ENCODE data around the gene ADGRG6.
"Not testable (repeated sequence)": the region's sequence is repeated elsewhere in the genome, so short reads cannot be mapped to it uniquely, and the experiment has no call there.

Gene ADGRG6

DNA sequence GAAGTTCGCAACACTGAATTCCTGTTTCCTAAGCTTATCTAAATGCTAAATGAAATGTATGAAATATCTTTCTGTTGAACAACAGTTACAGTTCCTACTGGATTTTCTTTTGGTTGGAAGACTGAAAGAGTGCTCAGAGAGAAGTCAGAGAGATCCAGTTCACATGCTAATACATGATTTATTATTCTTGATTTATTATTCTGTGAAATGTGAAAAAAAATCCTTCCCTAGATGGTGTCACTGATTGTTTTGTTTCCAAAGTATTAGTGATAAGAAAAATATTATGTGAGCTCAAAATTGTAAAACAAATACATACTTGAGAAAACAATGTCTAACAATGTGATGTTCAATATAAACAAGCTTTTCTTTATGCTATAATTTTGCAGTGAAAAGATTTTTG lies 42.1 kb downstream of the ADGRG6 start:
- DNase-seq (ENCODE audit: low read depth in 2 of 3, low spot score in 1 of 3), result no peak

DNA sequence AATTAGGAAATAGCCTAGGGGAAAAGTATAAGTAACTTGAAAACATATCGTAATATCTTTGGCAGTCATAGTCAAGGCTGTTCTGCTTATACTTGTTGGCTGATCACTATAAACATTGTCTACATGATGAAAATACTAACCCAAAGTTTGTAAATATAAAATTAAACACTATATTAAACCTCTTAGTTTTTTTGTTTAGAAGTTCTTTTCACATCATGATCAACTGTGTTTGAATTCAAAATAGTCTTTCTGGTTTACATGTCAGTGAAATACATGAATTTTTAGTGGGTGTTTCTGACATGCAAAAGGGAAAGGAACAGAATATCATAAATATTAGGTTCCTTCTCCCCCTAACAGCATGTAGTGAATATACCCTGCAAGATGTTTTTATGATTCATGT lies 43.5 kb downstream of the ADGRG6 start:
- no peak for DNase-seq (ENCODE audit: low read depth in 2 of 3, low spot score in 1 of 3)

DNA sequence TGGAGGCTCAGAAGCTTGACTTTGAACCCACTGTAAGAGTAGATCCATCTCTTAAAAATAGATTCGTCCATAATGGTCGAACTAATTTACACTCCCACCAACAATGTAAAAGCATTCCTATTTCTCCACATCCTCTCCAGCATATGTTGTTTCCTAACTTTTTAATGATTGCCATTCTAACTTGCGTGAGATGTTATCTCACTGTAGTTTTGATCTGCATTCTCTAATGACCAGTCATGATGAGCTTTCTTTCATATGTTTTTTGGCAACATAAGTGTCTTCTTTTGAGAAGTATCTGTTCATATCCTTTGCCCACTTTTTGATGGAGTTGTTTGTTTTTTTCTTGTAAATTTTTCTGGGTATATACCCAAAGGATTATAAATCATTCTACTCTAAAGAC lies 44.4 kb downstream of the ADGRG6 start:
- DNase-seq (ENCODE audit: low read depth in 2 of 3, low spot score in 1 of 3), result not testable (repeated sequence)

DNA sequence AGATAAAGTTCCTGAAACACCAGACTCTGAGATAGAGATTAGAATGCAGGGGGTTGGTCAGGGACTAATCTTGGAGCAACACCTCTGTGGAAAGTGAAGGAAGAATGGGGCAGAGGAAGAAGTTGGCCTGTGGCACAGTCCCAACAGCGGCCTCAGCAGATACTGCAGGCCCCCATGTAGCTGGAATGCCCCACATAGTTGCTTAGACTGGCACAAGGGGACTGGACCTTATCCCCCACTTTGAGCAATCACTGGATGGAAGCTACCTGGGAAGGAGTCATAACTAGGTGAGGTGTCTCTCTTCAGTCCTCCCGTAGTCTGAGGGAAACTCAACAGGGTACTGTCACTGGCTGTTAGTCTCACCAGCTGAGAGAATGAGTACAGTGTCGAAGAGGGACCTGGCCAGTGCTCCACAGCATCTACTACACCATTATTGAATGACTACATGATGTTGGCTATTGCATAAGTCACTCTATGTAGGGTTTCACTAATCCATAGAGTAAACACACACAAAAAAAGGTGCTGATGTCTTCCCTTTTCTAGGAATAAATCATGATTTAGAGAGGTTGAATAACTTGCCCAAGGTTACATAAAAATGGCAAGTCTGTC lies 47.5 kb downstream of the ADGRG6 start:
- DNase-seq (ENCODE audit: low read depth in 2 of 3, low spot score in 1 of 3), result no peak

DNA sequence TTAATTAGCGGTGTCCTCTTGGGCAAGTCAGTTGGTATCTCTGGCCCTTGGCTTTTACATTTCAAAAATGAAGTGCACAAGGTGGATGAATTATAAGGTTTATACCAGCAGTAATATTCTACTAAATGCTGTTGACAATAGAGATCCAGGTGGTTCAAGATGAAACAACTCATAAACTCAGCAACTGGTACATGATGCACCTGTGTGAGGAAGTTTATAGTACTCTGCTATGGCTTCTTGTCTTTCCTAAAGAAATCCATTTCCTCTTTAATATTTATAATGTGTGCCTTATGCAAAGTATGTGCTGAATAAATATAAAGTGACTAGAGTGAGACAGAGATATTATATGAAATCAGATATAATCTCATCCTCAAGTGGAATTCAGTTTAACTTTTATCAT lies 48.5 kb downstream of the ADGRG6 start:
- no peak for DNase-seq (ENCODE audit: low read depth in 2 of 3, low spot score in 1 of 3)

DNA sequence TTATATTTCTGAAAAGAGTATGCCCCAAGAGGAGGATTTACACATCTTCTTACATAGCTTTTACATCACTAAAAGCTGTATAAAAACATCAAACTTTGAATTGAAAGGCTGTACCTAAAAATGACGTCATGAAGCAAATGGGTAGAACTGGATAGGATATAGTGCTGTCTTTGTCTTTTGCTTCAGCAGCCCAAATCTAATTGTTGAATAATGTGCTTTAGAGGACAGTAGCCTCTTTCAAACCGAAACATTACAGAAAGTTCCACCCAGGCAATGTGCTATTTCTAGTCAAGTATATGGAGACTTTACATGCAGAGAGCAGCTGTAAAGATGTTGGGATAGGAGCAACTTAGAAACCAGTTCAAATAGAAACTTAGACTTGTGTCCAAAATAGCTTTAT lies 51.9 kb downstream of the ADGRG6 start:
- no peak for DNase-seq (ENCODE audit: low read depth in 2 of 3, low spot score in 1 of 3)

DNA sequence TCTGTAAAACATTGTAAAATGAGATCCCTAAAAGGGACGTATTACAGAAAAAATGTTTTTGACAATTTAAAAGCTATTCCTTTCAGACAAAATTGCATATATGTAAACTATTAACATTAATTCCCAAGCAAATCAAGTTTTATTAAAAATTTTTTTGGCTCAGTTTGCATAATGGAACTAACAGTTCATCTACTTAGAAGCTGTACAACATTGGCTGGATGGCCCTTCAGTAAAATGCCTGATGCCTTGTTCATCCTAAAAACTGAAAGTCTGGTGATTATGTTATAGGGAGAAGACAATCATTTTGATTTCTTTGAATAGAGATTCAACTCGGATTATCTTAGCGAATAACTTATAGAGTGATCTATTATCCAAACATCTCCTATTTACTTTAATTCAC lies 52.8 kb downstream of the ADGRG6 start:
- no peak for DNase-seq (ENCODE audit: low read depth in 2 of 3, low spot score in 1 of 3)

DNA sequence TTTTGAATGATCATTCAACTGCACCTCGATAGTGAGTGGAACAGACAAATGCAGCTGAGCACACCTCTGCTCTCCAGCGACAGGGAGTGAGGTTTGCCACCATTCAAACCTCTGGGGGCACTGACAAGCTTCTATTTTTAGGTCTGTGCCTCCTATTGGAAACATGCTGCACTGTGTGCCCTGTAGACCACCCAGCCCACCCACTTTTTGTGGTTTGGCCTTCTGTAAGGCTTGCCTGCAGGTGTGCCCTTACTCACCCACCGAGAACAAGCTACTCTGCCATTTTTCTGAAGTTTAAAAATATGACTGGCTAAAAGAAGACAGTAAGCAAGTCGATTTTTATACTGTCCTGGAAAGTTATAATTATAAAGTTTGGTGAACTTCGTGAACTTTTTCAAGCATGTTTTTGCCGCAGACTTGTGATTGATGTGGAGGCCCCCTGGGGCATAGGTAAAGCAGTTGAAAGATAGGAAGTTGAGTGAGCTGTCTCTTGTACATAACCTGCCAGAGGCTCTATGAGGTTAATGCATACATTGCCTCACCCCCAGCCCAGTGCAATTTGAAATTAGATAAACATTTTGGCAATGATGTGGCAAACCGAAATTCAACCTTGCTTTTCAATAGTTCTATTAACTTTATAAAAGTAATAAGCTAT lies 53.8 kb downstream of the ADGRG6 start:
- no peak for DNase-seq (ENCODE audit: low read depth in 2 of 3, low spot score in 1 of 3)

DNA sequence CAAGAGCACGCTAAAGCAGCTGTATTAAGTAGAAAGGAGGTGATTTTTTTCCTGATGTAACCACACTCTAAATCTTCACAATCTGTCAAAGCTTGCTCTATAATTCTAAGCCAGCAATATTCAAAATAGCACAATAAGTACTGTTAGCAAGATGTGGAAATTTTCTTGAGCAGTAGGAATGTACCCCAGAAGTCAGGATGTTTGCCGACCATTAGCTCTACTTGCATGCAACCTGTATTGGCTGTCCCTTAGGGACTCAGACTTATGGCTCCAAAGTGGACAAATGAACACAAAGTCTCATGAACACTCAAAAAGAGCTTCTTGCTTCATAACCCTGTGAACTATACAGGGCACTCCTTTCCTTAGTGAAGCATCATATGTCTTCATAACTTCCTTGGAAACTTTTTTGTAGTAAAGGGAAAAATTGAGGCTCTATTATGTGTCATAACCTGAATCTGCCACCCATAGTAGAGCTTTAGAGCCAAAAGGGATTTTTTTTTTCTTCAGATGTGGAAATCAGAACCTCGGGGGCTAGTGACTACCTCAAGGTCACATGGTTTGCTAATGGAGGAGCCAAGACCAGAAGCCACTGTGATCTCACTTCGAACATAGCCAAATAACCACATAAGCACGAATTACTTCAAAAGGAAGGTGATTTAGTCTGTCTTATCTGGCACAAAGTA lies 54.5 kb downstream of the ADGRG6 start:
- no peak for DNase-seq (ENCODE audit: low read depth in 2 of 3, low spot score in 1 of 3)

DNA sequence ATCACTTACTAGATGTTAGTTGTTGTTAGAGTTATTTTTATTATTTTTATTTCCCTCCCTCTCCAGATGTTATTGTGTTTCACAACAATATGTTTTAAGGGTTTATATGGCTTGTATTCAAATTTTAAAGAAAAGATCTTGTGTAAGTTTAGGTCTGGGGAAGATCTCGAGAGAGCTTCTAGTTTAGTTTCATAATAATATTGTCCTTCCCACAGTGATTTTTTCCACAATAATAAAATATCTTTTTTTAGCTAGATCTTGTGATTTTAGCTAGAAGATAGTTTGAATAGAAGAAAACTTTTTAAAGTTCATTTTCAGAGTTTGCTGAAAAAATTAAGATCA lies 55.0 kb downstream of the ADGRG6 start:
- DNase-seq (ENCODE audit: low read depth in 2 of 3, low spot score in 1 of 3), result no peak

DNA sequence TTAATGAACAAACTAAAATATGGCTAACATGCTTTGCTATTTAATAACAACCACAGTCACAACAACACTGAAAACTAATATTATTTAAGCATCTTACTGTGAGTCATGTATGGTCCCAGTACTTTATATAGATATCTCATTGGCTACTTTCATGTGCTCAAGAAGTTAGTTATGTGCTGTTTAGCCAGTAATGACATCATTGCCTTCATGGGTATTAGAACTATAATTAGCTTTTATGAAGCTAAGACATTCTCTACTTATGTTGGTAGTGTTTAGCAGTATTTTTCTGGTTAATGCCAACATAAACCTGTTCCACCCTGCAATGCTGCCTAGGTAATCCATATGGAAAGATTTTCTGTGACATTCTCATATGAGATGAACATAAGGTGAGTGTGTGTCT lies 56.1 kb downstream of the ADGRG6 start:
- DNase-seq (ENCODE audit: low read depth in 2 of 3, low spot score in 1 of 3), result no peak

DNA sequence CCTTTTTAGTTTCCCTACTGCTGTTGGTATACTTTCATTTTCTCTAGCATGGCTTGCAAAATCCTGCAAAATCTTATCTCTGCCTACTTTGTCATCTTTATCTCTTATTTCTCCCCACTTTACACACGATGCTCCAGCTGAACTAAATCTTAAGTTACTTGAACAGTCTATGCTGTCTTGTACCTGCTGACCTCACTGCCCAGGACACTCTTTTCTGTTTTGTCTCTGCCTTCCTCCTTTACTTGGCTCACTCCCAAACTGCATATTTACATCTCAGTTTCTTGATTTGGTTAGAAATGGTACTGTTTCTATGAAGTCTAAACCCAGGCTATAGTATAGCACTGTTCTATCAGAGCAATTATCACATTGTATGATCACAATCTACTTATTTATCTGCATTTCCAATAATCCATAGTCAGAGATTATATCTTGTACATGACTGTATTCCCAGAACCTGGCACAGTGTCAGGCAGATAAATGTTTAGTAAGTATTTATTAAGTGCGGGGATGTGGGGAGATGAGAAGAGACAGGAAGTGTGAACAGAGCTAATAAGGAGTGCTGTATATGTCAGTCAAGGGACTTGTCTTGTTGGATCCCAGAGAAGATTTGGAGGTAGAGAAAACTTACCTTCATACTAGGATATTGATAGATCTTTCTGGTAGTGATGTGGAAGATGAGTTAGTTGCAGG lies 57.6 kb downstream of the ADGRG6 start:
- DNase-seq (ENCODE audit: low read depth in 2 of 3, low spot score in 1 of 3), result no peak

DNA sequence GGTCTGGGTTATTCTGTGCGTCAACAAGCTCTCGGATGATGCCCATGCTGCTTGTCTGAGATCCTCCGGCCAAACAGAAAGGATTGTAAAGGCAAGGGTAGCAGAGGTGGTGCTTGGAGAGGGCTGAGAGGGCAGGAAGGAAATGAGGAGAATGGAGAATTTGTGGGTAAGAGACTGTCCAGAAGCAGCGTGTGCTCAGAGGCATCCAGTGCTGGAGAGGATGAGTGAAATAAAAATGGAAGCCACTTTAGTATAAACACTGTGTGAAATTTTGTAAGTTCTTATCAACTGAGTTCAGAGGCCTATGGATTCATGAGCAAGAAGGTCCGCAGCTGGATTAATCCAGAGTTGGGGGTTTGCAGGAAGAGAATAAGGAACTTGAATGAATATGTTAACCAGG lies 59.5 kb downstream of the ADGRG6 start:
- DNase-seq (ENCODE audit: low read depth in 2 of 3, low spot score in 1 of 3), result no peak

DNA sequence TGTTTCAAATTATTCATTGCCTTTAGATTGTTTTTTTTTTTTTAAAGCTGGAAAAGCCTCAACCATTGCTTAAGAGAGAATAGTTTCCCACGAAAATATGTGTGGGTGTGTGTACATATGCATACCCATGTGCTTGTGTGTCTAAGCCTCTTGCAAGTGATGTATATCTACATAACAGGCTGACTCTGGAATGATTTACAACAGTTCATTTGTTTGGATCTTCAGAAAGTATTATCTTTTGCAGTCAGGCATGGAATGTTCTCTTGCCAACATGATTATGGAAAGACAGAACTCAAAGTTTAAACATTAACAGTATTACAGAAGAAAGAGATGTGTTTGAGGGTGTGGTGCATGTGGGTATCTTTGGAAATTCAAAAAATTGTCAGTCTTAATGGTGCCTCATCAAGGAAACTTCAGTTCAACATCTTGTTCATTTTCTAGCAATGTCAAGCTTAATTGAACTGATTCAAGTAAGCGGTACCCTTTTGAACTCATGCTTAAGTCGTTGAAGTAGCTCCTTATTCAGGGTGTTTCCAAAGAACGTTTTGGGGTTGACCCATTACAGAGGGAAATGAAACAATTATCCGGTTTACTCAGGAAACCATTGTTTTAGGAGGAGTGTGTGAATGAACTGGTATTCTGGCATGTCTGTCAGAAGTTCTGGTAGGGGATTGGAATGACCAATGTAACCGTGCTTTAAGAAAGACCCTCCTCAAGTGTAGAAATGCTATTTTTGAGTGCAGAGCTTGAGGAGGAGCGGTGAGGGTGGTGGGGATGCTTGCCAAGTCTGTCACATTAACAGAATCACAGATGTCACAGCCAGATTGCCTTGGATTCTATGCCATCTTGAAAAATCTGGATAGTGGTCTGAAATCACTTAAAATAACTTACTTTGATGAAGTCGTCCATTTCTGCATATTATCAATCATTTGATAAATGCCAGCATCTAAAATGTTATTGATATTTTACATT lies 60.3 kb downstream of the ADGRG6 start:
- no peak for DNase-seq (ENCODE audit: low read depth in 2 of 3, low spot score in 1 of 3)

DNA sequence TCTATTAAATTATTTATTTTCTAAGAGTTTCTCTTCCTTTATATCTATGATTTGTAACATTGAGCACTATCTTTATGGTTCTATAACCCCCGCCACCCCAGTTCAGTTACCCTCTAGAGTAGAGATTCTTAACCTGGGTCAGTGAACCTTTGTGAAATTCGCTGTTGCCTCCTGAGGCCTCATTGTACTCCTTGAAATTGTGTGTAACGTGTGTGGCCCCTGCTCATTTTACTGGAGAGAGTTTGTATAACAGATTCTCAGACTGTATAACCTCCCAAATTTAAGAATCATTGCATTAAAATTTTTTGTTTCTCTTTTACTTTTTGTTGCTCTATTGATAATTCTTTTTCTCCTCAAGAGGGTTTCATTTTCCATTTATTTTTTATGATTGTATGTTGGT lies 65.3 kb downstream of the ADGRG6 start:
- DNase-seq (ENCODE audit: low read depth in 2 of 3, low spot score in 1 of 3), result no peak

DNA sequence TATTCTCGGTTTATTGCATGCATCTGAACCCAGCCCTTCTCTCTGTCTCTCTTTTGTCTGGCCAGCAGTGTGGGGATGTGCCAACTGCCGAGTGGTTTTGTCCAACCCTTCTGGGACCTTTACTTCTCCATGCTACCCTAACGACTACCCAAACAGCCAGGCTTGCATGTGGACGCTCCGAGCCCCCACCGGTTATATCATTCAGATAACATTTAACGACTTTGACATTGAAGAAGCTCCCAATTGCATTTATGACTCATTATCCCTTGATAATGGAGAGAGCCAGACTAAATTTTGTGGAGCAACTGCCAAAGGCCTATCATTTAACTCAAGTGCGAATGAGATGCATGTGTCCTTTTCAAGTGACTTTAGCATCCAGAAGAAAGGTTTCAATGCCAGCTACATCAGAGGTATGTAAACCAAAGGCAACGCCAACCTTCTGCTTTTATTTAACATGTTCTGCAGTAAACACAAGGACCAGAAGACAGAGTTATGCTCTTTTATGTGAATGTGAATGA lies 65.8 kb downstream of the ADGRG6 start:
- DNase-seq (ENCODE audit: low read depth in 2 of 3, low spot score in 1 of 3), result no peak

DNA sequence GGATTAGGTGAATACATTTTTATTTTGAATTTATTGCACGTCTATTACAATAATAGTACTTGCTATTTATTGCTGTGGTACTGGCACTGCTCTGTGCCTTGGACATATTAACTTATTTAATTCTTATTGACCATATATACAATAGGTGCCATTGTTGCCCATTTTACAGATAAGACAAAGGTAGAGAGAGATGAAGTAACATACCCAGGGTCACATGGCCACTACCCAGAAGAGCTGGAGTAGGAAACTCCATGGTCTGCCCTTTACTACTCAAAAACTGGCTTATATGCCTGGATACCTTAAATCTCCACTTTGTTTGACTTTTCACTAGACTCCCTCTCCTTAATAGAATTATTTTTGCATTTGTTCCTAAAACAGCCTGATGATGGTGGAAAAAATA lies 67.5 kb downstream of the ADGRG6 start:
- no peak for DNase-seq (ENCODE audit: low read depth in 2 of 3, low spot score in 1 of 3)

DNA sequence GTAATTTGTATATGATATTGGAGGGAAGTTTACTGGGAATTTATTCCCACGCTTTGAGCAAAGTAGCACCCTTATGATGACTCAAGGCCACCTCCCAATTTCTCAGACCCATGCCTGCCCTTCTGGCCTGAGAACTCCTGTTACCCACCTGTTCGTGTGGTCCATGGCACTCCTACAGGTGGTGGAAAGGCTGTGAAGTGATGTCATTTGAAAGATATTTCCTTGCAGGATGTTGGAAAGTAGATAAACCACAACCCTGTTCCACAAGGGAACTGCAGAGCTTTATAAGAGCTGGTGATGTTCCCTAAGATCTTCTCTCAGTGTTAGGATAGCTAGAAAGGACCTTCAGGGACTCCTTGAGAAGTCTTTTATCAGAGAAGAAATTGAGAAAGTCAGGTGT lies 70.5 kb downstream of the ADGRG6 start:
- DNase-seq (ENCODE audit: low read depth in 2 of 3, low spot score in 1 of 3), result no peak

DNA sequence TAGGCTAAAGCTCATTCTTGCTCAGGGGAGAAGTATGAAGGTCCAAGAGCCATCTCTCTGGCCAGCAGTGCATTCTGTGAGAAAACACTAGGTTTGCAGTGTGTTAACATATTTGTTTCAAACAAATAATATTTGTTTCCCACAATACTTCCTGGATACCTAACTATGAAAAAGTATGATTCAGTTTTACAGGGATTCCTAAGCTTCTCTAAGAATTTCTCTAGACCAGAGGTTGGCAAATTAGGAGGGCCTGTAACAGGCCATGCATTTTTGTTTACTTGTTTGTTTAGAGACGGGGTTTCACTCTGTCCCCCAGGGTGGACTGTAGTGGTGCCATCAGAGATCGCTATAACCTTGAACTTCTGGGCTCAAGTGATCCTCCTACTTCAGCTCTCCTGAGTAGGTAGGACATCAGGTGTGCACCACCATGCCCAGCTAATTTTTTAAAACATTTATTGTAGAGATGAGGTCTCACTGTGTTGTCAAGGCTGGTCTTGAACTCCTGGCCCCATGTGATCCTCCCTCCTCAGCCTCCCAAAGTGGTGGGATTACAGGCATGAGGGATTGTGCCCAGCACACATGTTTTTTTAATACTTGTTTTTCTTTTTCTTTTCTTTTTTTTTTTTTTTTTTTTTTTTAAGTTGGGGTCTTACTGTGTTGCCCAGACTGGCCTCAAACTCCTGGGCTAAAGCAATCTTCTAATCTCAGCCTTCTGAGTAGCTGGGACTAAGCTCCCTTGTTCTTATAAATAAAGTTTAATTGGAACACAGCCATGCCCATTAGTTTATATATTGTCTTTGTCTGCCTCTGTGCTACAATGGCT lies 71.7 kb downstream of the ADGRG6 start:
- no peak for DNase-seq (ENCODE audit: low read depth in 2 of 3, low spot score in 1 of 3)
